NK-92 (cell line): ENCODE results near the gene USP49.
A peak's percentile ranks its signal among the peaks of the same experiment; 100 is the strongest.
"Not testable (repeated sequence)": the region's sequence is repeated elsewhere in the genome, so short reads cannot be mapped to it uniquely, and the experiment has no call there.

Experiments
- DNase-seq: peaks from one replicate; lab custom pipeline; 2025; ENCODE audit not compliant: unreplicated experiment; lab: John Stamatoyannopoulos, UW

USP49 gene

DNA sequence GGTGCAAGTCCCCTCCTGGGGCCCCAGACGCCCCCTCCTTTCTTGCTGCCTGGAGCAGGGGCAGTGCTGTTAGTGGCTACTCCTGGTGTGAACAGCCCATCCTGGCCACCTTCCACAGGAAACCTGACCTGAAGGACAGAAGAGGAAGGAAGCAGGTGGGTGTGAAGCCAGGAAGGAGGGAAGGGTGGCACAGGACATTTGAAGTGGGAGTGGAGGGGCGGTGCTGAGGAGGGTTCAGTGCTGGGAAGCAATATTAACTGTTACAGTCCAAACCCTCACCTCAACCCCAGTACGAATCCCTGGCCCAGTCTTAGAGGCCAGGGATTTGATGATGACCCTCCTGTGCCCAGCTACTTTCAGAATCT lies 113.8 kb downstream of the USP49 start:
- no peak for DNase-seq

DNA sequence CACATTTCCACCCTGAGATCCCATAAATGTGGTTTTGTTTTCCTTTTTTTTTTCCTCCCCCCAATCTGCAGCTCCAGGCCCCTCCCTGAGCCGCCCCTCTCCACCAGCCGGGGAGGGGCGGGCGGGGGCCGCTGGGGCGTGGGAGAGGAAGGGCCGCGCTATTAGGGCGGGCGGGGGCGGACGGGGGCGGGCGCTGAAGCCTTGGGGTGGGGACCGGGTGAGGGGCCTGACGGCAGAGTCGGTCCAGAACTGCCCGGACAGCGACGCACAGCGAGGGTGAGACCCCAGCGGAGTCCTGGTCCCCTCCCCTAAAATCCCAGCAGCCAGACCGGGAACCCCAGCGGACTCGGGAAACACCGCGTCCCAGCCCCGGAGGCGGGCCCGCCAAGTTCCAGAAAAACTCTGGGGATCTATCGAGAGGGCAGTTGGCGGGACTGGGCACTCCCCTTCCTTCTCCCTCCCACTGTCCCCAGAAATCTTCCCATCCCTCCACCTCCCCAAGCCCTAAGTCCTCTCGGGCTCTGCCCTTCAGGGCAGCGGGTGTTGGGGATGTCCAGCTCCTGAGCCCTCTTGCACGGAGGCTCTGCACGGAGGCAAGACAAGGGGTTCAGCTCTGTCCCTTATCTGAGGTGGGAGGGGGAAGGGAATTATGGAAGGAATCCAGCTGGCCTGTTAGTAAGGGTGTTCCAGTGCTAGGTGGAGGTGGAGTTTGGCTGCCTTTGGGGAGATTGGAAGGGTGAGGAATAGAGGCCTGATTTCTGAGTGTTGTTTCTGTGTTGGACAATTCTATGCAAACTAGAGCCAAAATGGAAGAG lies 114.4 kb downstream of the USP49 start, which contains the start of gene PRICKLE4:
Gene PRICKLE4, plus strand, starts transcription at position 232 of the 815 bp plus-strand sequence. CDS start 2,692 bp downstream, outside the sequence.
- no peak for DNase-seq

DNA sequence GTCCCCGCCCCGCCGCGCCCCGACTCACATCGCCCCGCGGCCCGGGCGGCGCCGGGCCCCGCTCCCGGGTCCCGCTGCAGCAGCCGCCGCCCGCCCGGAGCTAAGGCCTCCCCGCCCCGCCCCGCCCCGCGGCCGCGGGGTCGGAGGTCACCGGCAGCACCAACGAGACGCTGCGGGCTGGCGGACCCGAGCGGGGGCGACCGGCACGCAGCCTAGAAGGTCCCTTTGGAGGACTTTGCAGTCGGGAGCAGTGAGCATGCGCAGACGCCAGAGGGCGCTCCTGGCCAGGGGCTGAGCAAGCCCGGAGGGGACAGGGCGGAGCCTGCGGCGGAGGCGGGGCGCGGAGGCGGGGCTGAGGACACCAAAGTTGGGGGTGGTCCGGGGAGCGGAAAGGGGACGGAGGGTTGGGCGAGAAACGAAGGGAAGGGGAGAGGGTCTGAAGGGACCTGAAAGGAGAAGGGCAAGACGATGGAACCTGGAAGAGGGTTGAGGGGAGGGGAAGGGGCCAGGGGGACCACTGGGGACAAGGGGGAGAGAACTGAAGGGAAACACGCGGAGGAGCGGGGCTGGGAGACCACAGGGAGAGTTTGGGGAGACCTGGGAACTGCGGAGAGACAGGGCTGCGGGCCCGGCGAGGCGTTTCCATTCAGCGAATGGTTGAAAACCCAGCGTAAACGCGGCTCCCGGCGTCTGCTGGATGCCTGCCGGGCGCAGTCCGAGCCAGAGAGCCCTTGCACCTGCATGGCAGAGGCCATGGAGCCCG lies 115.2 kb downstream of the USP49 start, which contains the start of gene FRS3:
Gene FRS3, minus strand, starts transcription at position 113 of the 763 bp plus-strand sequence. CDS start 2,913 bp downstream, outside the sequence.
- DNase-seq, result peak; percentile 89

DNA sequence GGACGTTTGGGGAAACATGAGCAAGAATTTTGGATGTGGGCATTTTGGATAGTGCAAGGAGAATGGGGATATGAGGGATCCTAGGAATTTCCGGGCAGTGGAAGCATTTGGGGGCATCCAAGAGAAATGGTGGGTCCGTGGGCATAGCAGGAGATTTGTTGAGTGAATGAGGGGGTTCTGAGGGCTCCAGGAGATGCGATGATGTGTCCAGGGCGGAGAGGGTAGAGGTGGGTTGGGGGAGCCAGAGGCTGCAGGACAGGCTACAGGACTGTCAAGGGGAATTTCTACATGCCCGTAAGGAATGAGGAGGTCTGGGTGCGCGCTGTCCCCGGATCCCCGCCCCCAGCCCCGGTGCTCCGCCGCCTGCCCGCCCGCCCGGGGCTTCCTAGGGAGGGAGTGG lies 115.8 kb downstream of the USP49 start:
- DNase-seq, result no peak

DNA sequence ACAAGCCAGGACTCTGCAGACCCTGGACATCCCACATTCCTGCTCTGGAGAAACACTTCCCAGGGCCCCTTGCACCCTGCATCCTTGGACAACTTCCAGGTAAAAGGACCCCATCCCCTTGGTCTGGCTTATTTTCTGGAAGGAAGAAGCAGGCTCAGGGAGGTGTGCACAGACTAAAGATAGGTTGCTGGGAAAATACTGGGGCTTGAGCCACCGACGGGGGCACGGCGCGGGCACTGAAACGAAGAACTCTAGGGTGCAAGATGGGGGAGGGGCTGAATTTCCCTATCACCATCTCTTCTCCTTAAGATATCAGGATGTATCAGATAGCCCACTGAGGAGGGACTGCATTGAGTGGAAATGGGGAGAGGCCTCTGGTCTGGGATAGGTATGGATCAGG lies 116.3 kb downstream of the USP49 start:
- no peak for DNase-seq

DNA sequence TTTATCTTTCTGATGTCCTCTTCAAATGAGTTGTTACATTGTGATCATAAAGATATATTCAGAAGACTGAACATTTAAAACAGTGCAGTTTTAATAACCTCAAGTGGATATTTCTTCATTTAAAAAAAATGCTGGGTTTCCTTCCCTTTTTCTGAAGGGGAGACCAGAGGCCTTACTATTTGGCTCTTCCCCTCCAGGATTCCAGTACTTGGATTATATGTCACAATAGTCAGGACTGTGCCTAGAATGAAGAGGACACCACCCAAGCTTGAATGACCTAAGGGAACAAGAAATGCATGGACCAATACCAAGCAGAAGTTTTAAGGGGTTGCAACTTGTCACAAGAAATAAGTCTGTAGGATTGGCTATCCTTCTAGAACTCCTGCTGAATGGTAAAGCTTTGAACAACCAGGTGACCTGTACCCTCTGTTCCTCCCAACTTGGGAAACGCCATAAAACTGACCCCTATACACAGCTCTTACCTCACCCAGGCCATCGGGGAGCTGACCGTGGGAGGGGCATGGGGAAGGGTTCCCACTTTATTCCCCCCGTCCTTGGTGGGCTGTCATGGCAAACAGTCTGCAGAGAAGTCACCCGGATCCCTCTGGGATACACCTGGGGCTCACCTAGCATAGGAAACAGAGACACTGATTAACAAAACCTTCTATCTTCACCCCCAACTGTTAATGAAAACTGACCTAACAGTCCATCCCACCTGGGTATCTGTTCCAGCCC lies 117.5 kb downstream of the USP49 start:
- DNase-seq, result no peak

DNA sequence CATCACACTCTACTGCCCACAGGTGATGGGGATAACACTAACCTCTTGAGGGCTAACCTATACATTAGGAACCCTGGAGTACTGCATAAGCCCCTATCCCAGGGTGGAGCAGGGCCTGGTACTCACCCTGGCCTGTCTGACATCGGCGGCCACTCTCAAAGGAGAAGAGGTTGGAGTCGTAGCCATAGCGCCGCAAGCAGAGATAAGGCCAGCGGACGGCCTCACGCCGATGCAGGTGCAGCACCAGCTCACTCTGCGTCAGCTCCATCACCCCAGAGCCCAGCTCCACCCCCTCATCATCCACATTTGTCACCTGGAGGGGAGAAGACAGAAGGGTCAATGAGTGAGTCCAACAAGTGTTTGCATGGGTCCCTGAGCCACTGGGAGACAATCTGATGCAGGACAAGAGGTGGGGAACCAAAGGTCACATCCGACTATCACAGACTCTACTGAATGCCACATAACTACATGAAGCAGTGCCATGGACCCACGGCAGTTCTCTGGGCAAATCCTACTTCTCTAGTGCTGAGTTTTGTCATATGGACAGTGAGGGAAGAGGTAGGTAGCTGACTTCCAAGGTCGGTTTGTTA lies 119.8 kb downstream of the USP49 start:
- no peak for DNase-seq

DNA sequence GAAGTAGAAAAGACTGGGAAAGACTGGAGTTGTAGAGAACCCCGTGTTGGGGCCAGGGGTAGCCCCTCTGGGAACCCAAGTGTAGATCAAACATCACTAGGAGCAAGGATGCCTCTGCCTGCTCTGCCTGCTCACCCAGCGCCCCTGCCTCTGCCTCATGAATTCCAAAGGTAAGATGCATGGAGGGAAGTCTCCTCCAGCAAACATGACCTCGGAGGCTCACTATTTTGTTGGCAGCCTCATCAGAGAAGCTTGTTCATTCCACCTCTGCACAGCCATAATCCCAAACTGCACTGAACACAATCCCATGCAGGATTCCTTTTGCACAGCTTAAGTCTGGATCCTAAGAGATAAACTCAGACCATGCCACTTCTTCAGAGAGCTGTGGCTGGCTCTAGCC lies 120.3 kb downstream of the USP49 start:
- no peak for DNase-seq

DNA sequence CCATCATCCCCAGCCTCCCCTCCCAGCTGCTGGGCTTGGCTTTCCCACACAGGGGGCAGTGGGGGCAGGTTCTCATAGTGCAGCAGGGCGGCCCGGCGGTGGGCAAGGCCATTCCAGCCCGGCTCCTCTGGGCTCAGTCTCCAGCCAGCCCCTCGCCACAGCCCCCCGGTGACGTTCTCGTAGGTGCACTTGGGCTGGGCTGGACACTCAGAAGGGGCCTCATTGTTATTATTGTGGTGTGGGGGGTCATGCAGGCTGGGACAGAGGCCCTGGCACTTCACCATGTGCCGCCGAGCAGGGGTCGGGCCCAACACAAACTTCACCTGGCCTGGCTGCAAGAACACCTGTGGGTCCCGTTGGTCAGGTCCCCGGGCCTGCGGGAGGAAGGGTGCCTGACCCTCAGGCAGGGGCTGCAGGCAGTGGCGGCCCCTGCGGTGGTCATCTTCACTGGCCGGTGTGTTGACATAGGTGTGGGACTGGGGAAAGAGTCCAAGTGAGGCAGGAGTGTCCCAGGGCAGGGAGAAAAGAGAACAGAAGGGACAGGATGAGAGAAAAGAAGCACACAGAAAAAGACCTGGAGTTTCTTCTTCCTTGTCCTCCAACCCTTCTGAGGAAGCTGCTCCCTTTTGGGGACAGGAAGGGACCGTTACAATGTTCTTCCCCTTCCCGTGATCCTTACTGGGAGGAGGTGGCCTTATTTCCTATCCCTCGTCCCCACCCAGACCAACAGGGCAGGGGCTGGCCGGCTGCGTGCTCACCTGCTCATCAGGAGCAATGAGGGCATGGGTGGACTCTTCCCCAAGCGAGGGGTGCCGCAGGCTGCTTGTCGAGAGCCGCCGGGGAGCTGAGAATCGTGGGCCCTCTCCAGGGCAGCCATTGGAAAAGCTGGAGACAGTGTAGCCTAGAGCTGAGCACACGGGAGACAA lies 123.9 kb downstream of the USP49 start:
- no peak for DNase-seq

DNA sequence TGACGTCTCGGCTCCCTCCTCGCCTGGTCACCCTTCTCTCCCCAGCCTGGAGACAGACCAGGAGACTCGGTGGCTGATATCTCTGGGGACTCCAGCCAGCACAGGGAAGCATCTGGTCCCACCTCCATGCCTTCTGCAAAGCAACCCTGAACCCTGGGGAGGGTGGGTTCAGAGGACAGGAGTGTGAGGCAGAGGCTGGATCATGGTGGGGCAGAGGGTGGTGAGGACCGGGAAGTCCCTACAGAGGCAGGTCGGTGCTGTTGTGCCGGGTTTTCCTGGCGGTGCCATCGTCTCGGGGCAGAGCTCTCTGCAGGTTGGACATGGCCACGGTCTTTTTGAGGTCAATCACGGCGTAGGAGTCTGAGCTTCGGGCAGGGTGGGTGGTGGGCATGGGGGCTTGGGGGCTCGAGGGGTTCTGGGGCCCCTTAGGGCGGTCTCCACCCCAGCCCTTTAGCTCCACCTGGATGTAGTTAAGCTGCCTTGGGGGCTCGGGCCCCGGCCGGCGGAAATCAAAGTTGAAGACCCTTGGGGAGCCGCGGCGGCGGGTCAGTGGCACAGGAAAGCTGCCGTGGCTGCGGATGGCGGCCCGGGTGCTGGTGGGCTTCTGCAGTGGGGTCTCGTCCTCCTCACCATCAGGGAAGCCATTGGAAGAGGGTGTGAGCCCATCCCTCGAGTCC lies 124.7 kb downstream of the USP49 start:
- no peak for DNase-seq

DNA sequence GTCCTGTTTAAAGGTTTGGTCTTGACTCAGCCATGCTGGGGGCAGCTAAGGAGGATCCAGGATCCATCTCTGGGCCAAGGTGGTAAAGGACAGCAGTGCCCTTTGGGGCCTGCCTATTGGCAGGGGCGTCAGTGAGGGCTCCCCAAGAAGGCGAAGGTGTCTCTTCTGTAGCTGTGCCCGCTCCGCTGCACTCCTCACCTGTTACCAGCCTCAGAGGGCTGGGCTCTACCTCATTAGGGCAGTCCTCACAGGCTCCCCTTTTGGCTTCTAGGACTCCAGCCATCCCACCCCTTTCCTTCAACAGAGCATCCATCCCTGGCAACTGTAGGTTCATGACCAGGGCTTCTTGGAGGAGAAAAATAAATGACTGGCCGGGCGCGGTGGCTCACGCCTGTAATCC lies 125.8 kb downstream of the USP49 start:
- no peak for DNase-seq

DNA sequence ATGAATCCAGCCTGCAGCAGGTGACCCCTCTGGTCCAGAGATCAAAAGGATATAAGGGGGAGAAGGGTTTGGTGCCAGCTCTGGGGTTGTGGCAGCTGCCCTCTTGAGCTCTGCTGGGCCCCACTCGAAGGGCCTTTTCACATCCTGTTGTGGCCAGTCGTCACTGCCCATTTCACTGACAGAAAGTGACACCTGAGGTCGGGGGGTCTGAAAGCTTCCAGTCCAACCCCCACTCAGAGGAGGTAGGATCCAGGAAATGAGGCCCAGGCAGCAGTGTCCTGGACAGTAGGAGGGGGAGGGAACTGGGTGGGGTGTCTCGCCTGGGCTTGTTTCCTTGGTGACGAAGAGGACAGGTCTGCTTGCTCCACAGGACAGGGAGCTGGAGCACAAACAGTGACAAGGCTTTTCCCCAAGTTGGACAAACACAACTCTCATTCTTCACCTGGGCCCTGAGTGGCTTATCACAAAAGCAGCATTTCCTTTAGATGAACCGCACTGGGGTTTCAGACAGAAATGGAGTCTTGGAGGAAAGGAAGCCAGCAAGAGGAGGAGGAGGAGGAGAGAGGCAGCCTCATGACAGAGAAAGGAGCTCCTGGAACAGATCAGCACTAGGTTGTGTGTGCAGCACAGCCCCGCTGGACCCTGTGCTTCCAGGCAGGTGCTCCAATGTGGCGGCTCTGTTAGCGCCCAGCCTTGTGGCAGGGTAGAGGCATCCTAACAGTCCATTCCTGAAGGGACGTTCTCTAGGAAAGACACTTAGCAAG lies 126.4 kb downstream of the USP49 start:
- DNase-seq, result no peak

DNA sequence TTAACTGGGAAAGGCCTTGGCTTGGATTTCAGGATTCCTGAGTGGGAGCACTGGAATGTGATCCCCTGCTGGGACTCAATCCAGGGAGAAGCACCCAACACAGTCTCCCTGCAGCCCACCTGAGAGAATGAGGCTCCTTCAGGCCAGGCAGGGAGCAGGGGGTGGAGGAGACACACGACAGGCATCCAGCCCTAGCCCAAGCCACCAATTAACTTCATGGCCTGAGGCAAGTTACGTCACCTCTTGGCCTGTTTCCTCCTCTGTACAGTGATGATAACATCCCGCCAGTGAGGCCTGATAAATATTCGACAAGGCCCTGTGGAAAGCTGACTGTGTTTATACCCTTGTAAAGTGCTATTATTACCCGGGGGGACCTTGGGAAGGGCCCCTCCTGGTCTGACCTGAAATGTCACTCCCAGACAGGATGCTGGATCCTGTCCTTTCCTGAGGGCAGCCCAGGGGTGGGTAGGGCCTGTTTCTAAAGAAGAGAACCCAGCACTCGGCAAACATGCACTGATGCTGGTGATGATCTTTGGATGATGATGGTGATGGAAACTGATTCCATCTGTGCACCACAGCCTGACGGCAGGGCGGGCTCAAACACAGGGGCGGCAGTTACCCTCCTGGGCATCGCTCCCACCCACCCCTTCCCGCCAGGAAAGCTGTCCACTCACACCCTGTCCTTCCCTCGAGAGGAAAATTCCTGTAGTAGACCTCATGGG lies 127.9 kb downstream of the USP49 start:
- DNase-seq, result no peak

DNA sequence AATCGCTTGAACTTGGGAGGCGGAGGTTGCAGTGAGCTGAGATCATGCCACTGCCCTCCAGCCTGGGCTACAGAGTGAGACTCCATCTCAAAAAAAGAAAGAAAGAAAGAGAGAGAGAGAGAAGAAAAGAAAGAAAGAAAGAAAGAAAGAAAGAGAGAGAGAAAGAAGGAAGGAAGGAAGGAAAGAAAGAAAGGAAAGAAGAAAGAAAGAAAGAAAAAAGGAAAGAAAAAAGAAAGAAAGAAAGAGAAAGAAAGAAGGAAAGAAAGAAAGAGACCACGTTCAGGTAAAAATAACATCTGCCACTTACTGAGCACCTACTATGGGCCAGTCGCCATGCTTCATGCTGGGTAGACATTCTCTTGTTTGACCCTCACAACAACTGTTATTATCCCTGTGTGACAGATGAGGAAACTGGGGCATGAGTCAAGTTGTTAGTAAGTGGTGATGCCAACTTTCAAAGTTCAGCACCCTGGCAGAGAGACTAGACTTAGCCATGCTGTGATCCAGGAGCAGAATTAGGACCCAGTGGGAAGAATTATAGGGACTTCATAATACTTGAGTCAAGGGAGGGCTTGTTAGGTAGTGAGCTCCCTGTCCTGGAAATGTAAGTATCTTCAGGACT lies 129.0 kb downstream of the USP49 start:
- DNase-seq, result not testable (repeated sequence)

DNA sequence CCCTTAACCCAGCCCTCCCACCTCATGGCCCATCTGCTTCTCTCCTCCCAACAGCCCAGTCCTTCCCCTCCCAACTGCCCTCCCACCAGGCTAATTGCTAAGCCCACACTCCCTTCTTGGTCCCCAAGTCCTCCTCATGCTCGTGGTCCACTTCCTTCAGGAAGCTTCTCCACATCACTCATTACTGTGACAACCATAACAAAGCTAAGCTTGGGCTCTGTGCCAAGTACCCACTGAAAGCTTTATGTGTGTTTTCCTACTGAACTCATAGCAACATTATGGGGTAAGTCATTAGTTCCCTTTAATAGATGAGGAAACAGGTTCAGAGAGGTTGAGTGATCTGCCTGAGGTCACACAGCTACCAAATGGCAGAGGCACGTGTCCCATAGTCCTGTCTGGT lies 131.7 kb downstream of the USP49 start:
- no peak for DNase-seq

DNA sequence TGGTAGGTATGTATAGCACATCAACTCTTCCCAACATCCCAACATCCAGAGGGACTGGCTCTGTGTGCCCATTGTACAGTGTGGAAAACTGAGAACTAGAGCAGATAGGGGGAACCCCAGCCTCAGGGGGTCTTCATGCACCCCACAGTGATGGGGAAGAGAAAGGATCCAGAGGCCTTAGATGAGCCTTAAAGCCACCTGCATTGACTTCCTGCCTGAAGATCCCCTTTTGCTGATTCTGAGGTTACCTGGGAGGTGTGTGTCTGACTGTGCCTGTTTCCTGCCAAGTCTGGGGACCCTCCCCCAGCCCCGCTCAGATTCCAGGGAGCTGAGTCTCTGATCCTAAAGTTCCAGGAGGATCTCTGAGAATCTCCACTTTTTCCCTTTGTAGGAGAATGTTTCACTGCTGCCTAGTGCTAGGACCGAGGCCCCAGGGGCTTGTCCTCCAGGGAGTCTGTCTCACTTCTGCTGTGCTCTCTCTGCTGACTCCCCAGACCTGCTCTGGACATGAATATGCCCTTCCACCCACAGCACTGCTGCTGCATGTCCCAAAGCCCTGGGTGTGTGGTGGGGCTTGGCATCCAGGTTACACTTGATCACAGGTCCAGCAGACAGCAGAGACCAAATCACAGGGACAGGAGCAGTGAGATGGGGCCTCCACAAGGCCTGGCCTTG lies 135.1 kb downstream of the USP49 start:
- DNase-seq, result no peak
